PC-3 (cell line): ENCODE data around the gene HRG.
"Not testable (repeated sequence)": the region's sequence is repeated elsewhere in the genome, so short reads cannot be mapped to it uniquely, and the experiment has no call there.

ENCODE experiments used
- EZH2 ChIP-seq: fragments of 300-600 bp; sonication (generic); IDR thresholded peaks from one replicate; pipeline ENCODE4 v1.6.1; 2017; ENCODE audit warnings: antibody characterized with exemption, mild to moderate bottlenecking, low read length; ENCODE audit not compliant: unreplicated experiment
- TF ChIP-seq, protein P1 (sequence below): fragments of 300-600 bp; sonication (generic); conservative IDR thresholded peaks from 2 replicates; pipeline ENCODE4 v1.5.1; 2017; ENCODE audit warnings: antibody characterized with exemption, low read depth, mild to moderate bottlenecking, low read length

DNA sequence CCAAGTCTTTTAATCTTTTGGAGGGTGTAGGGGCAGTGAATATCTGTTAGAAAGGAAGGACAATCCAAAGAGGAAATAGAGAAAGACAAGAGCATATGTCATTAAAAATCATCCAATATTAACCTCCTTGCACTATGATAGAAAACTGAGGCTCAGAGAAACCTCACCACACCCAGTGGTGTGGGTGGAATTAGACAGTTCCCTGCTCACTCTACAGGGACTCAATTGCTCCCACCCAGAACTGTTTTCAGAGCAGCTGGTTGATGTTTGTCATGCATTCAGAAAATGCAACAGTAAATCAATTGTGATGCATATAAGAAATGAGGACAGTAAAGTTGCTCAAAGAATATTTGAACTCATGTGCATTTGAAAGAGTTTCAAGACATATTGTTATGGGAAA lies 36.6 kb downstream of the HRG start:
- not testable (repeated sequence) for TF ChIP-seq EZH2
- TF ChIP-seq, protein P1, sequence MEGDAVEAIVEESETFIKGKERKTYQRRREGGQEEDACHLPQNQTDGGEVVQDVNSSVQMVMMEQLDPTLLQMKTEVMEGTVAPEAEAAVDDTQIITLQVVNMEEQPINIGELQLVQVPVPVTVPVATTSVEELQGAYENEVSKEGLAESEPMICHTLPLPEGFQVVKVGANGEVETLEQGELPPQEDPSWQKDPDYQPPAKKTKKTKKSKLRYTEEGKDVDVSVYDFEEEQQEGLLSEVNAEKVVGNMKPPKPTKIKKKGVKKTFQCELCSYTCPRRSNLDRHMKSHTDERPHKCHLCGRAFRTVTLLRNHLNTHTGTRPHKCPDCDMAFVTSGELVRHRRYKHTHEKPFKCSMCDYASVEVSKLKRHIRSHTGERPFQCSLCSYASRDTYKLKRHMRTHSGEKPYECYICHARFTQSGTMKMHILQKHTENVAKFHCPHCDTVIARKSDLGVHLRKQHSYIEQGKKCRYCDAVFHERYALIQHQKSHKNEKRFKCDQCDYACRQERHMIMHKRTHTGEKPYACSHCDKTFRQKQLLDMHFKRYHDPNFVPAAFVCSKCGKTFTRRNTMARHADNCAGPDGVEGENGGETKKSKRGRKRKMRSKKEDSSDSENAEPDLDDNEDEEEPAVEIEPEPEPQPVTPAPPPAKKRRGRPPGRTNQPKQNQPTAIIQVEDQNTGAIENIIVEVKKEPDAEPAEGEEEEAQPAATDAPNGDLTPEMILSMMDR = not testable (repeated sequence)
